Activated CD4-positive, alpha-beta memory T cell treated with anti-CD3 and anti-CD28 coated beads for 36 hours (primary cell): ENCODE data around the gene NR0B2. TPM values are rescaled to one million over a fixed set of nuclear protein-coding genes. Genes with fewer than 3 reads are reported as not detected.

Experiments used
- CTCF ChIA-PET: fragments of 350-600 bp; sonication (Branson Sonifier 250); formaldehyde crosslinking; loops from one replicate; lab custom pipeline; 2021; ENCODE audit warnings: antibody characterized with exemption, inconsistent platforms; lab: Charles Lee
- POLR2A ChIA-PET: fragments of 350-600 bp; sonication (Branson Sonifier 250); formaldehyde crosslinking; loops from one replicate; lab custom pipeline; 2021; ENCODE audit warnings: antibody characterized with exemption; lab: Charles Lee
- DNase-seq: peaks from one replicate; pipeline ENCODE4 v3.0.0-alpha.2; 2020
- H3K27ac Mint-ChIP-seq: one replicate; pipeline ENCODE4 v1.8.0; 2021; ENCODE audit warnings: mixed read lengths
- H3K27me3 Mint-ChIP-seq: one replicate; pipeline ENCODE4 v1.8.0; 2021; ENCODE audit warnings: mixed read lengths
- H3K36me3 Mint-ChIP-seq: one replicate; pipeline ENCODE4 v1.8.0; 2021; ENCODE audit warnings: mixed read lengths
- H3K4me1 Mint-ChIP-seq: one replicate; pipeline ENCODE4 v1.8.0; 2021; ENCODE audit warnings: low read depth, mixed read lengths
- H3K4me3 Mint-ChIP-seq: one replicate; pipeline ENCODE4 v1.8.0; 2021; ENCODE audit warnings: mild to moderate bottlenecking, mixed read lengths
- H3K9me3 Mint-ChIP-seq: one replicate; pipeline ENCODE4 v1.8.0; 2021; ENCODE audit warnings: mixed read lengths
- intact Hi-C: fragments of 100-400 bp; cut with micrococcal nuclease; formaldehyde crosslinking; loops from one replicate; pipeline ENCODE4 v1.15.1; 2023
- total RNA-seq, 2 experiments: library from RNA; stranded (reverse); gene quantifications; one replicate each; pipeline ENCODE4 v1.2.3, GENCODE V29; 2021

NR0B2 gene
- total RNA-seq, 2 experiments from 2014 or later: not detected

DNA sequence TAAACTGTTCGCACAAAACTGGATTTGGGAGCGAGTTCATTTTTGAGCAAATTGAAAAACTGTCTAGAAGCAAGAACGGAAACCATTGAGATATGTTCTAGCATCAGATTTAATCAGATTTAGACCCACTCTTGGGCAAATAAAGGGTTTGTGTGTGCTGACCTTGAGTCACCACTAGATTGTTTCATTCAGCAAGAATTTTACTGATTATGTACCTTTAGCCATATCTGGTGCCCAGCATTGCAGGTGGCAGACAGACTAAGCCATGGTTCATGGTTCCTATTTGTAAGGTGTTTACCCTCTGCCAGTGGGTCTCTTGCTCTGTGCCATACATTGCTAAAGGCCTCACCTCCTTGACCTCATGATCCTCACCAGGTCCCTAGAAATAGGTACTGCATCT lies 9.1 kb upstream of the NR0B2 start:
- Mint-ChIP-seq H3K9me3 (no peaks in the 10 kb centered on the region), H3K27ac (peak overlapping the region; percentile 93), H3K36me3 (peaks cover 31% of the 10 kb centered on the region), H3K4me1 (peaks cover 39% of the 10 kb centered on the region), H3K27me3 (no peaks in the 10 kb centered on the region), H3K4me3 (peak overlapping the region; percentile 98)
- ChIA-PET CTCF (interaction anchor here (1.3 kb wide), 1 partner anchor 75 kb away, joined by 3 read pairs; no protein-coding TSS in a partner anchor), POLR2A (interaction anchor here (1.2 to 1.5 kb wide), 2 partner anchors 15 to 58 kb away, joined by 3 read pairs; no protein-coding TSS in a partner anchor)
- DNase-seq: no peak
- intact Hi-C loops: no loop called here

DNA sequence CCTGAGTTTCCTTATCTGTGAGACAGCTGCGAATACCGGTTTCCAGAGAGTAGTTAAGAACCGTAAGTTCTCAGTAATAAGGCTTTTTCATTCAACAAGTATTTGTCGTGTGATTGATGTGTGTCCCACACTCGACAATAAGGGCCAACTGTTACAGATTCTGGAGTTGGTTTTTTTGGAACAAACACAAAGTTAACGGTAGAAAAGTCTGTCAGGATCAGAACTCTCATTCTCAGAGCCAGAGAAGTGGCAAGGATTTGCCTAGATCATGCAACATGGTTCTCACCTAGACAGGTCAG lies 8.6 kb upstream of the NR0B2 start:
- POLR2A ChIA-PET: interaction anchor here (0.5 to 2.3 kb wide), 2 partner anchors 22 to 38 kb away, joined by 3 to 26 read pairs; partner anchors contain the start of genes GPATCH3 and KDF1
- H3K9me3 Mint-ChIP-seq: no peaks in the 10 kb centered on the region
- peak overlapping the region; percentile 98 for H3K4me3 Mint-ChIP-seq
- CTCF ChIA-PET: interaction anchor here (1.4 to 2.0 kb wide), 2 partner anchors 35 to 74 kb away, joined by 3 to 5 read pairs; no protein-coding TSS in a partner anchor
- H3K36me3 Mint-ChIP-seq: peaks cover 26% of the 10 kb centered on the region
- intact Hi-C loops: no loop called here
- peaks cover 39% of the 10 kb centered on the region for H3K4me1 Mint-ChIP-seq
- no peak for DNase-seq
- no peaks in the 10 kb centered on the region for H3K27me3 Mint-ChIP-seq
- peak overlapping the region; percentile 93 for H3K27ac Mint-ChIP-seq

DNA sequence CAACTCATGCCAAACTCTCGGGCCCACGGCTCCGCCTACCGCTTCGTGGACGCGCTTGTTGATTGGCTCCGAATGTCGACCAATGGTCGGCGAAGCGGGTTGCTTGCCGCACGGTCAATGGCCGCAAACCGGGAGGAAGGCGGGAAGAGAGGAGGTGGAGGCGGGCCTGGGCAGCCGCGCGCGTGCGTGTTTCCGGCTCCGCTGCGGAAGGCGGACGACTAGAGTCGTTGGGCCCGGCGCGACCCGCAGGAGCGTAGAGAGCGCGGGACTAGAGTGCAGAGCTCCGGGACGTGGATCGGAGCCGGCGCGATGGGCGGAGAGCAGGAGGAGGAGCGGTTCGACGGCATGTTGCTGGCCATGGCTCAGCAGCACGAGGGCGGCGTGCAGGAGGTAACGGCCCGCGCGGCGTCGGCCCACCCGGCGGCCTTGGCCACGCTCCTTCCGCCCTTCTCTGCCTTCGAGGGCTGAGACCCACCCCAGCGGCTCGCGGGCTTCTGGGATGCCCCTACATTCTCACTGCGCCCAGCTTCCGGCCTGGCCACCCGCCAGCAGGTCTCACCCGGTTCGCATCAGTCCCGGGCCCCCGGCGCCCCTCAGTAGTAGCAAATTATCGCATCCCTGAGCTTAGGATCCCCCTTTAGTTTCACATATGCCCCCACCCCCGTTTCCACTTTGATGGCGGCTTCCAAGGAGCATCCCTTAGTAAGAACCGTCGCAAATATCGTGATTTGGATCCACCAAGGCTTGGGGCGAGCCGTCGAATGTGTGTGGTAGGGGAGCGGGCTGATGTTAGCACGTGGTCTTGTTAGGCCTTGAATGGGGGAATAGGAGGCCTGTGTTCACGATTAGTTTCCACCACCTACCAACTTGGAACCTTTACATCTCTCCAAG lies 8.0 kb upstream of the NR0B2 start, which contains the start of gene NUDC:
Gene NUDC, plus strand, starts transcription at position 204 of the 891 bp plus-strand sequence. Its CDS starts 106 bp downstream, at position 310.
- H3K9me3 Mint-ChIP-seq: no peaks in the 10 kb centered on the region

DNA sequence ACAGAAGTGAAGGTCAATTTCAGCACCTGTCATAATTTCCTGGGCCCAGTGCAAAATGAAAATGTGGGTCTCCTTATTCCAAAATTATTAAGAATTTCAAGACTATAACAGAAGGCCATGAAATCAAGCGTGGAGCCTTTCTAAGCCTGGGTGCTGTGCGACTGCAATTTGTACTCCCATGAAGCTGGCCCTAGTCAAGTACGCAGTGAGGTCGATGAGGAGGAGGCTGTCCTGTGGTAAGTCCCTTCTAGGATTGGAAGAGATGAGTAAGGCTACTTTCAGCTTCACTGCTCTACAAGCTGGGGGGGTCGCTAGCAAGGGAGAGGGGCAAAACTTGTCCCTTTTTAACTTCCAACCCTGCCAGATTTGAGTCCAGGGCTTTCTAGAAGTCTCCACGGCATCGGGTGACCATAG lies 7.4 kb upstream of the NR0B2 start:
- no peaks in the 10 kb centered on the region for H3K9me3 Mint-ChIP-seq
- H3K27ac Mint-ChIP-seq: peak overlapping the region; percentile 93
- H3K27me3 Mint-ChIP-seq: no peaks in the 10 kb centered on the region
- ChIA-PET POLR2A (interaction anchor here (1.1 to 2.3 kb wide), 5 partner anchors 21 to 804 kb away, joined by 3 to 26 read pairs (median 5); partner anchors contain the start of genes FAM76A, GPATCH3, GPN2 and PIGV), CTCF (interaction anchor here (0.8 to 2.0 kb wide), 5 partner anchors 20 to 131 kb away, joined by 3 to 5 read pairs (median 3); no protein-coding TSS in a partner anchor)
- H3K4me1 Mint-ChIP-seq: peaks cover 35% of the 10 kb centered on the region
- DNase-seq: no peak
- intact Hi-C loops: loop anchor here (2.0 kb wide), 3 partner anchors 20 to 314 kb away; partner anchors contain the start of genes GPATCH3 and WDTC1
- H3K4me3 Mint-ChIP-seq: peak overlapping the region; percentile 98
- H3K36me3 Mint-ChIP-seq: peaks cover 18% of the 10 kb centered on the region

More for the DNA sequence above, 8.0 kb upstream of the NR0B2 start, which contains the start of gene NUDC:
- no peaks in the 10 kb centered on the region for H3K27me3 Mint-ChIP-seq
- DNase-seq: peak; percentile 98
- H3K27ac Mint-ChIP-seq: peak within 1 kb of the TSS; percentile 93
- ChIA-PET POLR2A (interaction anchor here (0.5 to 2.3 kb wide), 6 partner anchors 22 to 804 kb away, joined by 3 to 26 read pairs (median 4); partner anchors contain the start of genes FAM76A, GPATCH3, GPN2 and KDF1), CTCF (interaction anchor here (0.8 to 2.0 kb wide), 4 partner anchors 21 to 132 kb away, joined by 3 to 5 read pairs (median 3); no protein-coding TSS in a partner anchor)
- intact Hi-C loops: loop anchor here (2.0 kb wide), 3 partner anchors 21 to 313 kb away; partner anchors contain the start of genes GPATCH3 and WDTC1
- H3K36me3 Mint-ChIP-seq: peaks cover 23% of the 10 kb centered on the region
- H3K4me1 Mint-ChIP-seq: peaks cover 36% of the 10 kb centered on the region
- peak within 1 kb of the TSS; percentile 98 for H3K4me3 Mint-ChIP-seq

DNA sequence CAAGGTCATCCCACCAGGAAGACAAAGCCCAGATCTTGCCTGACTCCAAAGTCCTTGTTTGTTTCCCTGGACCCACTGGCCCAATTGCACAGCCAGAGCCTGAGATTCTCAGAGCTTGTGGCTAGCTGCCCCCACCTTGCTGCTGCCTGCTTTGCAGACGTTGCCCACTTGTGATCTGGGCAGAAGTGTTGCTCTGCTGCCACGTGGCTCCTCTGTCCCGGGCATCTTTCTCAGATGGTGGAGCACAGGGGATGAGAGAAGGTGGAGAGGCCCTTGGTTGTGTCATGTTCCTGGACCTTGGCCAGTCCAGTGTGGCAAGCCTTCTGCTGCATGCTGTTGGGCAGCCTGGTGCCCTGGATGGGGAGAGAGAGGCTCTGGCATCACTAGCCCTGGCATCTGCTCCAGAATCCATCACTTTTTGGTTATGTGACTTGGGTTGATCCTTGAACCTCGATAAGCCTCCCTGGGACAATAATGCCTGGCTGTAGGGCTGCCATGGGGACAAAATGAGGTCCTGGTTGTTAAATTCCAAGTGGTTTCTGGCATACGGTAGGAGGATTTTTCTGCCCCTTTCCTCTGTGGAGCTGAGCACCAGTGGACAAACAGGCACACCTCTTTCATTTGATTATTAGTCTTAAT lies 1.5 kb upstream of the NR0B2 start:
- H3K4me3 Mint-ChIP-seq: no peak overlapping the region
- ChIA-PET POLR2A (interaction anchor here (2.0 kb wide), 1 partner anchor 15 kb away, joined by 7 read pairs; the partner anchor contains the start of gene GPATCH3), CTCF (interaction anchor here (1.2 kb wide), 1 partner anchor 15 kb away, joined by 4 read pairs; the partner anchor contains the start of gene GPATCH3)
- H3K27ac Mint-ChIP-seq: no peak overlapping the region
- H3K9me3 Mint-ChIP-seq: no peaks in the 10 kb centered on the region
- intact Hi-C loops: no loop called here
- no peaks in the 10 kb centered on the region for H3K36me3 Mint-ChIP-seq
- no peaks in the 10 kb centered on the region for H3K27me3 Mint-ChIP-seq
- H3K4me1 Mint-ChIP-seq: peaks cover under 1% of the 10 kb centered on the region
- no peak for DNase-seq

DNA sequence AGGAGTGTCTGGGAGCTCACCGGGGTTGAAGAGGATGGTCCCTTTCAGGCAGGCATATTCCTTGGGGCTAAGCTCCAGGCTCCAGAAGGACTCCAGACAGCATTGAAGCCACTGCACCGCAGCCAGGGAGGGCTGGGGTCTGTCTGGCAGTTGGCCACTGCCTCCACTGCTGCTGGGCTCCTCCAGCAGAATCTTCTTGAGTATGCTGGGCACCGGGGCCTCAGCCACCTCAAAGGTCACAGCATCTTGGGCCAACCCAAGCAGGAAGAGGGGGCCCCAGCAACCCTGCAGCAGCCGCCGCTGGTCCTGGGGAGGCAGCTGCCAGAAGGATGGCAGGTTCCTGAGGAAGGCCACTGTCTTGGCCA lies 404 bp downstream of the NR0B2 start:
- intact Hi-C loops: no loop called here
- ChIA-PET CTCF (no interaction called here), POLR2A (no interaction called here)
- H3K36me3 Mint-ChIP-seq: no peaks in the 10 kb centered on the region
- DNase-seq: no peak
- H3K9me3 Mint-ChIP-seq: no peaks in the 10 kb centered on the region
- no peak overlapping the region for H3K27ac Mint-ChIP-seq
- no peak overlapping the region for H3K4me3 Mint-ChIP-seq
- H3K27me3 Mint-ChIP-seq: no peaks in the 10 kb centered on the region
- H3K4me1 Mint-ChIP-seq: no peaks in the 10 kb centered on the region

DNA sequence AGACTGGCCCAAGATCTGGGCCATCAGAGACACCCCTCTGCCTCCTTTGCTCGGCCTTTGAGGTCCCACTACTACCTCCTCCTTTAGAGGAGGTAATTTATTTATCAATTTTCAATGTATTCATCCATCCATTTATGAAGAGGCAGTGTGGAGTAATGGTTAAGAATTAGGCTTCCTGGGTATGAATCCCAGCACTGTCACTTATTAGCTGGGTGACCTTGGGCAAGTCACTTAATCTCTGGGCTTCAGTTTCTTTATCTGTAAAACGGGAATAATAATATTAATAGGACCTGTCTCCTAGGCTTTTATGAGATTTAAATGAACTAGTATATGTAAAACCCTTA lies 1.7 kb downstream of the NR0B2 start:
- DNase-seq: no peak
- intact Hi-C loops: no loop called here
- no peak overlapping the region for H3K4me3 Mint-ChIP-seq
- H3K27me3 Mint-ChIP-seq: no peaks in the 10 kb centered on the region
- H3K36me3 Mint-ChIP-seq: no peaks in the 10 kb centered on the region
- no peaks in the 10 kb centered on the region for H3K9me3 Mint-ChIP-seq
- H3K27ac Mint-ChIP-seq: no peak overlapping the region
- POLR2A ChIA-PET: no interaction called here
- CTCF ChIA-PET: no interaction called here
- no peaks in the 10 kb centered on the region for H3K4me1 Mint-ChIP-seq

DNA sequence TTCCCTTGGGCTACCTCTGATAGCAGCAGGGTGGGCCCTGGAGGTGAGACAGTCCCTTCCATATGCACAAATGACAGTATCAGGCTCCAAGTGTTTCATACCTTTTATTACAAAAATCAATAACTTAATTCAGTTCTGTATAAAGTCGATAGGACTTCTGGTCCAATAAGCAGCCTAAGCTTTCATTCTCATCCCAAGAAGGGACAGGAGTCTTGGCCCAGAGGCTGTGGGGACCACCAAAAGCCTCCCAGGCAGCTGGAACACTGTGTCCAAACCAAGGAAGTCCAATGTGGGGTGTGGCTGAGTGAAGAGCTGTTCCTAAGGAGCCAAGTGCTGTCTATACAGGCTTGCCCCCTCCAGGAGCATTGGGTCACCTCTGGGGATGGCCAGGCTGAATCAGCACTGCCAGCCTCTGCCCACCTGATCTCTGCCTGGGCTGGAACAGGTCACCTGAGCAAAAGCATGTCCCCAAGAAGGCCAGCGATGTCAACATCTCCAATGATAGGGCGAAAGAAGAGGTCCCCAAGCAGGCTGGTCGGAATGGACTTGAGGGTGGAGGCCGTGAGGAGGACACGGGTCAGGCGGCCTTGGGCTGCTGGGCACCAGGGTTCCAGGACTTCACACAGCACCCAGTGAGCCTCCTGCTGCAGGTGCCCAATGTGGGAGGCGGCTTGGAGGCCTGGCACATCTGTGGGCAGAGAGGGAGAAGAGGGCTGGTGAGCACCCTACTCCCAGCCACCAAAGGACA lies 2.2 kb downstream of the NR0B2 start:
- H3K27me3 Mint-ChIP-seq: no peaks in the 10 kb centered on the region
- H3K27ac Mint-ChIP-seq: no peak overlapping the region
- no peaks in the 10 kb centered on the region for H3K9me3 Mint-ChIP-seq
- POLR2A ChIA-PET: no interaction called here
- H3K36me3 Mint-ChIP-seq: no peaks in the 10 kb centered on the region
- CTCF ChIA-PET: no interaction called here
- H3K4me1 Mint-ChIP-seq: no peaks in the 10 kb centered on the region
- intact Hi-C loops: no loop called here
- no peak overlapping the region for H3K4me3 Mint-ChIP-seq
- DNase-seq: no peak

DNA sequence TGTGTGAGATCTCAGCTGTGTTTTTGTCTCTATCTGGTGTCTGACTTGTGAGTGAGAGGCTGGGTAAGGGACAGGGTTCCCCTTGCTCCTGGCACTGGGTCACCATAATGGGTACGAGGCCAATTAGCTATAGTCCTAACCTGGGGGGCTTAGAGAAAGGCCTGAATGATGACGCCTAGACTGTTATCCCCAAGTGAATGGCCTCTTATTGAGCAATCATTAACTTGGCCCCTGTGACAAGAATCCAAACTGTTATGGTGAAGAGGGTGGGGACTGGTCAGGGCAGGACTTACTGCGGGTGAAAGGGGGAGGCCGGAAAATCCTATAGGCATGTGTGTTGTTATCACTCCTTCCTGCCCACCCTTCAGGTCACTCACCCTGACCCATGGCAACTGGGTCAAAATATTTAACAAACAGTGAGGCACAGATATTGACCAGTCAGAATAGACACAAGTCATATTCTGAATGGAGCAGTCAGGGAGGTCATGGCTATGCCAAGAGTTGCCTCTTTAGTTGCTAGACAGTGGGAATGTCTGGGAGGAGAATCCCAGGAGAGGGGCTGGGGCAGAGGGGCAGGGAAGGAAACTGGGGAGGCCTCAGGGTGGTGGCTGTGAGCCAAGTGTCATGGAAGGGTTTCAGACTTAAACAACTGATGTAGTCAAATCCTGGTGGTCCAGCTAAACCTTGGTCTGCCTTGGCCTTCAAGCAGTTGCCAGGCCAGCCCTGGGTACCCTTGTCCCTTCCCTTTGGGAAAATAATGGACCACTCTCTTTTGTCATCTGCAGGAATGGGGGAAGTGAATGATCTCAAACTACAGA lies 3.2 kb downstream of the NR0B2 start:
- ChIA-PET POLR2A (interaction anchor here (1.1 to 1.6 kb wide), 2 partner anchors 10 to 70 kb away, joined by 3 to 5 read pairs; partner anchors contain the start of gene GPATCH3), CTCF (no interaction called here)
- Mint-ChIP-seq H3K4me3 (no peak overlapping the region), H3K27me3 (no peaks in the 10 kb centered on the region), H3K4me1 (no peaks in the 10 kb centered on the region), H3K27ac (no peak overlapping the region), H3K9me3 (no peaks in the 10 kb centered on the region), H3K36me3 (no peaks in the 10 kb centered on the region)
- no peak for DNase-seq
- intact Hi-C loops: no loop called here

DNA sequence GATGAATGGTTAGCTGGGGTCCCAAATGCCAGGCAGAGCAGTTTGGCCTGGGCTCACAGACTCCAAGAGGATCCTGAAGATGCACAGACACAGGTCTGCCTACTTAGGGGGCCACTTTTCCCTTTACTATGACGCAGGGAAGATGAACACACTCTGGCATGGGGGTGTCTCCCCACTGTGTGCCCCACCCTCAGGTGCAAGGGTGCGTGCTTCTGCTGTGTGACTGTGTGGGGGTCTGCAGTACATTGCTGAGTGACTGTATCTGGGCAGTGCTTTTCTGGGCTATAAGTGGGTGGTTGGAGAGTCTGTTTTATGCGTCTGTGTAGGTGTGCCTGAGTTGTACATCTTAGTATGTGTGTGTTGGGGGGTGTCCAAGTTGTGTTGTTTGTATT lies 3.8 kb downstream of the NR0B2 start:
- no peak for DNase-seq
- Mint-ChIP-seq H3K9me3 (no peaks in the 10 kb centered on the region), H3K36me3 (no peaks in the 10 kb centered on the region), H3K27ac (no peak overlapping the region), H3K4me3 (no peak overlapping the region), H3K27me3 (no peaks in the 10 kb centered on the region), H3K4me1 (no peaks in the 10 kb centered on the region)
- intact Hi-C loops: no loop called here
- CTCF ChIA-PET: no interaction called here
- POLR2A ChIA-PET: interaction anchor here (1.1 to 1.6 kb wide), 2 partner anchors 10 to 70 kb away, joined by 3 to 5 read pairs; partner anchors contain the start of gene GPATCH3
